GM19351 (cell line): ENCODE results near the gene STARD13.

Source experiments
- ATAC-seq: cut with Tn5 transposase; IDR thresholded peaks from one replicate; pipeline ENCODE4 v1.9.1; 2021; ENCODE audit warnings: mild to moderate bottlenecking, moderate library complexity; ENCODE audit not compliant: unreplicated experiment

STARD13 gene

DNA sequence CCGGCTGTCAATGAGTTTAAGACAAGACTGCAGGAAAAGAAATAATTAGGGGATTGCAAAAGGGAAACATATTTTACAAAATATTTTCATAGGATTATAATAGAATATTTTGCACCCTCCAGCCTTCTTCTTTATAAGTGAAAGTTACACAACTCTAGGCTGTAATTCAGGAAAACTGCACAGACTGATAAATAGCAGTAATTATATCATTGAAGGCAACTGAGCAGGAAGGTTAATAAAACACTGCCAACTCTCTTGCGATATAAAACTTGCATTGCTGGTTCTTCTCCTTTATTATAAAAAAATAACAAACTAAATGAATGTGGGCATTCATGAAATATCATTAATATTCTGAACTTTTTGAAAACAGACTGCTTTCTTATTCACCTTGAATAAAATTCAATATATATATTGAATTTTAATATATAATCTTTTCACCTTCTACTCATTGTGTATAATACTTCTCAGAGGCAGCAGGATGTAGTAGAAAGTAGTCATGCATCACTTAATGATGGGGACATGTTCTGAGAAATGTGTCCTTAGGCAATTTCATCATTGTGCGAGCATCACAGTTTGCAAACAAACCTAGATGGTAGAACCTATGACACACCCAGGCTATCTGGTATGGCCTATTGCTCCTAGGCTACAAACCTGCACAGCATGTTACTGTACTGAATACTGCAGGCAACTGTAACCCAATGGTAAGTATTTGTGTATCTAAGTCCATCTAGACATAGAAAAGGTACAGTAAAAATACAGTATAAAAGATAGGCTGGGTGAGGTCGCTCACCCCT is 24.9 kb upstream of the STARD13 start:
- ATAC-seq = no peak

DNA sequence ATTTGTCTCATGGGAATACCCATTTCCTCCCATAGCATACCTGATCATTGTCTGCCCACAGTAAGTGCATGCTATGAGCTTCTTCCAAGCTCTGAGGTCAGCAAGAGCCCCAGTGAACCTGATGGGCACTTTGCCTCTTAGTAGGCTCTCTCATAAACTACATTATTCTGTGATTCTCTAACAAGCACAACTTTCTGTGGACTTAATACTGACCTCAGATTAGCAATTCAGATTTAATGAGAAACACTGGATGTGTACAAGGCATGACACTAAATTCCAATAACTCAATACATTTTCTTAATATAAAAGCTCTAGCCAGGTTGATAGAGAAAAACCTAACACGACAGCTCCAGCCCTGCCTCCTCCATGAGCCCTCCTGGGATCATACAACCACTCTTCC is 23.3 kb upstream of the STARD13 start:
- no peak for ATAC-seq

DNA sequence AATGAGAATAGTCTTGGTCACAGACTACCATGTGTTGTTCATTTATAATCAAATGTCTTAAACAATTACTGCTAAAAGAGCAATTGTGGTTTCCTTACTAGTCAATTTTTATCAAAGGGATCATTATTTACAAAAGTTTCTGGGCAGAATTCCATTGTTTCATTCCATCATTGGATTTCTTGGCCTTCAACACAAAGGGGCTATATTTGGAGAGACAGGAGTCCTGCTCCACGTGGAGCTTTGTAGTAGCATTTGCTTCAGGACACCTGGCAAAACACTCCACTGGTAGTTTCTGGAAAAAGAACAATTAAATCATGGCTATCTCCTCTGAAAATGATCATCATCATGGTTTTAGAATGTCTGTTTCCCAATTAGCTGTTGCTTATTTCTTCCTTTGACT is 22.3 kb upstream of the STARD13 start:
- ATAC-seq = no peak

DNA sequence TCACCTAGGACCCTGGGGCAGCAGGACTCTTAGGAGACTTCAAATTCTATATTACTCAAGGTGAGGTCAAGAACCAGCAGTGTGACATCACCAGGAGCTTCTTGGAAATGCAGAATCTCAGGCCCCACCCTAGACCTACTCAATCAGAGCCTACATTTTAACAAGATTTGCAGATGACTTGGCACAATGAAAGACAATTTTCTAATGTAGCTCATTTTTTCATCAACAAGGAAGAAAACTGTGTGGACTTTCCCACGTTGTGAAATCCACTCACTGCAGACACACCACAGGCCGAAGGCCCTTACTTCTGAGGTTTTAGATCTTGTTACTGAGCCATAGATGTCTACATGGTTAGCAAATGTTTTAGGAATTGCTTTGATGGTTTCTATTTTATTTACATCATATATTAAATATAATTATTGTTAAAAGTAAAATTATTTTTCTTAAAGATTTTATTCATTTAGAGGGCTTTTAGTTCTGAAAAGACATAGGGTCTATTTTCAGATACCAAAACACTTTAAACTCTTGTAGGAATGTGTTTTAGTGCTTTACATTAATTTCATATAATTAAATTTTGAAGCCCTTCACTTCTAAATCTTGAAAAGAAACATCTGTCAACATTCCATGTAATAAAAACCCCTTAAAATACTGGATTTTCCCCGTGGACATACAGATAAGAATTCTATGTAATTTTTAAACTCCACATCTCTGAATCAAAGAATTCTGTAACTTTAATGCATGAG is 18.5 kb upstream of the STARD13 start:
- no peak for ATAC-seq

DNA sequence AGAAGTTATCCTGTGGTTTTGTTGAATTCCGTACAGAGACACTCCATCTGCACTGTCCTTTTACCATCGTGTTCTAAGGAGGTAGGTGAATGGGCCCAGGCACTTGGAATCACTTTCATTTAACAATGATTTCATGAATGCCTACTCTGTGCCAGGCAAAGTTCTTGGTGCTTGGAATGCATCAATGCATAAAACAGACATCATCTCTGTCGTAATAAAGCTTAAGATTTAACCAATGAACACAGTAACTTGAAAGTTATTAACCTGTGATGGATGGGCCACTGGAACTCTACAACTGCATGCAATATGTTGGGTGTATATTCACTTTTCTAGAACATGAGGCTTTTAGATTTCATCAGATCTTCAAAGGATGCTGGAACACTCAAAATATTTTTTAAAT is 14.1 kb upstream of the STARD13 start:
- no peak for ATAC-seq

DNA sequence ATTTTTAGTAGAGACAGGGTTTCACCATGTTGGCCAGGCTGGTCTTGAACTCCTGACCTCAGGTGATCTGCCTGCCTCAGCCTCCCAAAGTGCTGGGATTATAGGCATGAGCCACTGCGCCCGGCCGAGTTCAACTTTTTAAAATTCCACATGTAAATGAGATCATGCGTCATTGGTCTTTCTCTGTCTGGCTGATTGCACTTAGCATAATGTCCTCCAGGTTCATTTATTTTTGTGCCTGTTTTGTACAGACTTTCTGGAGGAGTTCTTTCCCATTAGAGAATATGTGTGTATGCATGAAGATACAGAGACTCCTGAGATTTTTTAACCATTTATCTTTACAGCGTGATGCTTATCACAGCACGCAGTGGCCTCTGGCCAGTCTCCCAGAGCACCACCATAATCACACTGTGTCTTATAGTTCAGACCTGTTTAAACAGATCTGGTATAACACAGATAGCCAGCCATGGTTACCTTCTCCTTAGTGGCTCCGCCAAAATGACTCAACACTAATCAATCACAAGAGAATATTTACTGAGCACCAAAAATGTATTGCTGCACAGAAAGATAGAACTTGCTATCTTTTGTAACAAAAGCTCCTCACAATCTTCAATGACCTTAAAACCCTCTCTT is 11.4 kb upstream of the STARD13 start:
- no peak for ATAC-seq

DNA sequence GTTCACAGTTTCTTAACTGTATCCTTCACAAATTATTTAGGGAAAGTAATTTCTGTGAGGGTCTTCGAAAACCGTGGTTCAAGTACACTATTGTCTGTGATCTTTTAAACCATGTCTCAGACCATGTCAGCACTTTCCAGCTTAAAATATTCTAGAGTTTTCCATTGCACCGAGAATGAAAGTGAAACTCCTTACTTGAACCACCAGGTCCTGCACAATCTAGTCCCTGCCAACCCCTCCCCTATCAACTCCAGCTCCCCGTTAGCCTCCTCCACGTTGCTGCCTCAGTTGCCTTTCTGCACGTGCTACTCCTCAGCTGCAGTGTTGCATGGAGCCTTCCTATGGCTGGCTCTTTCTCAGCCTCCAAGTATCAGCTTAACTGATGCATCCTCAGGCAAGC is 7.2 kb upstream of the STARD13 start:
- no peak for ATAC-seq

DNA sequence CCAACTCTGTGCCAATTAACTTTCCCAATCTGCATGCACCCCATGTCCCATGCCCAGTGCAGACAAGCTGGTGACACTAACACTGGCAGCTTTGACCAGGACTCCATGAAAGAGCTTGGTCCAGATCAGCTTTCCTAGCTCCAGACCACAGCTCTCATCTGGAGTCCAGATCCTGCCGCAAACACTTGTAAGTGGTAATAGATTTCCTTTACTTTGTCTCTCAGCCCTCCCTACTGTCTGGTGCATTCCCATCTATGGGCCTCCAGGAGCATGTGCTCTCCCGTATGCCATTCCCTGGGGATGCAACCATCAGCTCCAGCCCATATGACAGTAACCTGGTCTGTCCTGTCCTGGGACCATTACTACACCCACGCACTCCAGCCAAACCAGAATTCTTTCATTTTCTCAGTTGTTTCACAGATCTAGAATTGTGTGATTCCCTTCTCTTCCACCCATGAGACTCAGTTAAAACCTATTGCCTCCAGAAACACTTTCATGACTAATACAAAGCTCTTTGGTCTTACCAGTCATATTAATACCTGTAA is 4.9 kb upstream of the STARD13 start:
- no peak for ATAC-seq

DNA sequence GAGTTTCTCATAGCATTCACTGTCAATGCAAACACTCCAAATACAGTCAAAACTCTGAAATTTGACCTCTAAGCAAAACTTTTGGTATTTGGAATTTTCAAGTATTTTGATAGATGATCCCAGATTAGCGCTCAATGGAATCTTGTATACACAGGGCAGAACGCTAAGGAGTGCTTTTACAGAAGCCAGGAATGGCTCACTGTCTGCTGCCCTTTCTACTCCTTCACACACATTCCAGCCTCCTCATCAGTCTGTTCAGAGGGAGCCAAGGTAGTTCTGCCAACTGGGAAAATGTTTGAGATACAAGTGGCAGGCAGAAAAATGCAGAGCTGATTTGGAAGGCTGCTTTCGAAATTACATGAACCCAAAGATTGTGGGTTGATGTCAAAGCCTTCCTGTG is 4.4 kb upstream of the STARD13 start:
- no peak for ATAC-seq

DNA sequence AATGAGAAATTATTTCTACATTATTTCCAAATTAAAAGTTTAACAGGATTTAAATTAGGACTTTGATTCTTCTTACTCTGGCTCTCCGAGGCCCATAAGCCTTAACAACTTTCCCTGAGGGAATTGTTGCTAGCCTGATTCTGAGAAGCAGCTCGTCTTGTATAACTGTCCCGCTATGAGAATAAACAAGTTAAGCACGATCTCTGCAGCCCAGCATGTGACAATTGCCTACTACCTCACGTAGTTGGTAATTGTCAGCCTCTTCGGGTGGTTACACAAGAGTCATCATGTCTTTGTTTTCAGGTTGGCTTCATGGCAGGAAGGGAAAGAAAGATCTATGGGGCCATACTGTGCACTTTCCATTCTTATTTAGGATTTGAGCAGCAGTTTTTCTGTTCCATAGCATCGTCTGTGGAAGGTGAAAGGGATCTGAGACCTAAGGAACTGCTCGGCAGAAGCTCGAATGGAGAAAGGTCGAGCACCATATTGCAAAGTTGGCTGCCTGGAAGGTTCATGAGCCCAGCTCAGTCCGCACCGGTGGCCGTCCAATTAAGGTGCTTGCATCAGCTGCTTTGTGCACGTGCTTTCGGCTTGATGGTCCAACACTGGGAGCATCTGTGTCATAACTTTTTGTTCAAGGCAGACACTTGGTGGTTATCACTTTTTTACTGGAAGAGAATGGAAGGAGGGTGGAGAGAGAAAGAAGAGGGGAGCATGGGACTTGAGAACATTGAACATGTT is 1.8 kb upstream of the STARD13 start:
- ATAC-seq = no peak

DNA sequence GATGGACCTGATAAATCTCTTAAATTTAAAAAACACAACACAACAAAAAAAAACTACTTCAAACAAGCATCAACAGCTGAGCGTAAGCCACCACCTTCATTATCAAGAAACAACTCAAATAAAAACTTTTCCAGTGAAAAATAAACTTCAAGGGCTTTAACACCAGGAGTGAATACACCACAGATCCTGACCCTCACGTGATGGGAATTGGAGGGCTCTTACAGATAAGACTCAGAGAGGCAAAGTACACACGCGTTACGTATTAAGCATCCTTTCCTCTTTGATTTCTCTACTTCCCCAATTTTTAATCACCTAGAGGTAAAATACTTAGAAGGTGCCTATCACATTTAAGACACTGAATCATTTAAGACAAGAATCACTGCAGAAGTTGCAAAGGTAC is 573 bp upstream of the STARD13 start:
- no peak for ATAC-seq

DNA sequence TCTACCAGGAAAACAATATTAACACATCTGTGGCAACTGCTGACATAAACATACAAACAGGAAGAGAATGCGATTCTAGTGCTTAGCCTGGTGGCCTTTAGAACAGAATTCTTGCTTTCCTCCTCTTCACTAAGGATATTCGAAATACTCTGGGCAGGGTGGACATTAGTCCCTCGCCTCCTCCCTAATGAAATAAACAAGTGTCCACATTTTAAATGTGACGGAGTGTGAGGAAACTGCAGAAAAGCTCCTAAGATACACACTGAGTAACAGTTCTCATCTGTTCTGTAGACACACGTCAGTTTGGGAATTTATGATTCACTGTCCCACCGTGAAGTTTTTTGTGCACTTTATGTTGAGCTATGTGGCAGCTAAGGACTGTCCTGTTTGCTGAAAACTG is 639 bp downstream of the STARD13 start:
- ATAC-seq = peak; percentile 26

DNA sequence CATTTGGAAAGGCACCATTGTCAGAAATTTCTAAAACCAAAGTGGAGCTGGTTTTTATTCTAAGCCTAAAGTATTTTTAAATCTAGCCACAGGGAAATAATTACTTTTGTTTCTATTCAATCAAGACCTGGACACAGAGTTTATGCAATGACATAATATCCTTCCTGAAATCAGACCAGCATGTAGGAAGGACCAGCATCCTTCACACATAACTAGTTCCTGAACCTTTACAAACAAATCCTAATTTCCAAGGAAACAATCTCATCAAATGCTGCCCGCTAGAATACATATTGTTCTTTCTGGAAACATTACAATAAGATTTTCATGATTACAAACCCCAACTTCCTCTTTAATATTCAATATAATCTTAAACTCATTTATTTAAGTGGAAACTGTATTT is 1.5 kb downstream of the STARD13 start:
- ATAC-seq = no peak

DNA sequence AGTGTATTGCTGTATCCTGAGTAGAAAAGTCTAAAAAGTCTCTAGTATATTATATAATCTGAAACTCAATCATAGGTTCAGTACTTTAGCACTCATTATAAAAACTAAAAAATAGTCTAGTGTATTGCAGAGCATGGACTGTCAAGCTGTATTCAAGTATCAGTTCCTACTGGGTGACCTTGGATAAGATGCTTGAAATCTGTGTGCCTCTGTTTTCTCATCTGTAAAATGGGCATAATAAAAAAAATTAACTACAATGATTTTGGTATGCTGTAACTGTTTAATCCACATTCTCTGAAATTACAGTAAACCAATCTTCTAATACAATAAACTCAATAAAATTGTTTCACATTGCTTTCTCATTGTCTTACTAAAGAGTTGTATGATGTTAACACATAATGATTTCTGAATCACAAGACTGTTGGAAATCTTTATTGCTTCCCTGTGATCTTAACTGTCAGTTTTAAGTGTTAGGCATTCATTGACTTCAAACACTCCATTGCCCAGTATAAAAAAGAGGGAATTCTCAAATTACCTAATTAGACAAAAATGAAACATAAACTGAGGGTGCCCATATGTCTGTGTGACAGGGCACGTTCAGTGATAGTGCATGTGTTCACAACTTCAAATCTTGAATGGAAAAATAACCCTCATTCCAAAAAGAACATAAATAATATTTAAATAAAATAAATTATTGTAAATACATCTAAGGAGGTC is 2.2 kb downstream of the STARD13 start:
- no peak for ATAC-seq

DNA sequence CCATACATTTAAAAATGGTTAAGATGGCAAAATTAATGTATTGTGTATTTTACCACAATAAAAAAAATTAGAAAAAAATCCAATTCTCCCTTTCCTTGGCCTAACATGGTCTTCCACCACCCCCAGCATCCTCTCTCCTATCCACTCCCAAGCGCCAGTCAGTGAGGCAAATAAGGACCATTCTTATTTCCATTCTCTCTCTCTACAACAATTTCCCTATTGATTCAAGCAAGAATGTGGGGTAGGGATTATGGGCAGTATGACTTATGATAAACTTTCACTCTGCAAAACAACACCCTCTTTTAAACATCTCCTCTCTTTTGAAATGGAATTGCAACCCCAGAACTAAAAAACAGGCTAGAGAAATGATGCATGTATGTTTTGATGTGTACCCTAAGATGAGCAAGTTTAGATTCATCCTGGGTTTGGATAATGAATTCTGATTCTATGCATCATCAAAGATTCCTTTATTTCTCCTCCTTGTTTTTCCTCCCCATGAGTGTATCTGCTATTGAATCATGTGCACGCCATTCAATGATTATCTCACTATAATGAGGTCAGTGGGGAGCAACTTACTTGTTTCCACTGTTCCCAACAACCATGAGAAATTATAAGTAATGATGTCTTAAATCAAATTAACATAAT is 3.5 kb downstream of the STARD13 start:
- no peak for ATAC-seq

DNA sequence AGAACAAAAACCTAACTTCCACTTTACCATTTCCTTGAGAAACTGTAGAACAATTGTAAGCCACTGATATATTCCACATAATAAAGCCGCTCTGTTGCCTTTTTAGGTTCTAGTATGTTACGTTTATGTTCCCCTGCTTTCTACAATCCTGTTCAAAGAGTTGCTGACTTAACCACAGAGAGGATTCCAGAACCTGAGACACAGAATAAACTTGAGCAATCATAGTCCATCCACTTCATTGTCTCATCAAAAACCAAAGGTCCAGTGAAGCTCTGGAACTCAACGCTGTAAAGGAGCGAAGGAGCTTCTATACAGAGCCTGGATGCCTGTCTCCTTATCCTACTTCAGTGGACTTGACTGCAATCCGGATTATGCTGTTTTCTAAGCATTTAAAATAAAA is 4.6 kb downstream of the STARD13 start:
- ATAC-seq = no peak

DNA sequence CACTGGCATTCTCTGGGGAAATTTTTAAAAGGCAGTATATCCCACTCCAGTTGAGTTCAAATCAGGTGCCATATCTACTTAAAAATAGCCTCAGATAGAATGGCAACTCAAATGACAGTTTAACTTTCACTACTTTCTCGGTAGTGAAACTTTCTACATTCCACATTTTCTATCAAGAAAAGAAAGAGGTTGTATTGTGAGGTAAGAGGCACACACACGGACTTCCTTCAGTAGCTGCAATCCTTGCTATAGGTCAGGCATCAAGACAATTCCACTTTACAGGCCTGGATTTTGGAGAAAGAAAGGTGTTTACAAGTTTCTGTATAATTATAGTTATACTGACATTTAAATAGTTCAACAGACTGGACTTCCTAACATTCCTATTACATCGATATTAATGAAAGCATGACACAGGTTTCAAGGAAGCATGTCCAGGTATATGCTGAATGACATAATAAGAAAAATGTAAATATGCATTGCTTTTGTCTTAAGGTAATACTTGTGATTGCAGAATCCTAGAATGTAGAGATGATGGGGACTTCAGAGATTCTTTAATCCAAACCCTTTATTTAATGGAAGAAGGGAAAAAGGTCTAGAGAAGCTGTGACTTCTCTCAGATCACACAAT is 5.2 kb downstream of the STARD13 start:
- no peak for ATAC-seq

DNA sequence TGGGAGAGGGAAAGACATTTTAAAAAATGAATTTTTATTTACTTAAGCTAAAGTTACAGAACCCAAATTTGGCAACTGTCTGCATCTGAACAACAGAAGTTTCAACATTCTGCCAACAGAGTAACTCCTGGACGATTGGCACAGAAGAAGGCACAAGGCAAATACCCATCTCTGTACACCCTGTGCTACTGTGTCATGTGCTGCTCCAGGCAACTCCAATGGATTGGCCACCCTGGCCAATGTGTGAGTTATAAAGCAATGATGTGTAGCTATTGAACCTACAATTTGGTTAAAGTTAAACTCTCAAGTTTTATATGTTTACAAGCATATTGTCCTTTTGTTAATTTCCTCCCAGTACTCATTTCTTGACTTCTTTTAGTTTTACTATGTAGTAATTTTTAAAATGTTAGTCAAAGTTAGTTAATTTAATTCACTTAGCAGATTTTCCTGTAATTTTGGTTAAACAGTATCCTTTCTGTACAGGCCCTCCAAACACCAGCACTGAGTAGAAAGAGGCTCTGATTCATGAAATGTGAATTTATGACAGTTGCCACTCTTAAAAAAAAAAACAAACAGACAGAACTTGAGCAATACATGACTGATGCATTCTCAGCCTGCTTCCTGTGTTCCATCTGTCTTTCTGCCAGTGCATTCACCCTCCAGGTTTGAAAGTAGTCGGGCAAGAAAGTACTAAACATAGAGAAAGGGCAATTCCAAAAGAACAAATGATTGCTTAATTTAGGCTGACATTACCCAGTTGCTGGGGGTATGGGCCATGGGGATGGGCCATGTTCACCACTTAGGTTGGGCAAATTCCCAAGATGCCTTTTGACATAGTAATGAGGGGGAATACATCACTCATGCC is 5.9 kb downstream of the STARD13 start:
- no peak for ATAC-seq

DNA sequence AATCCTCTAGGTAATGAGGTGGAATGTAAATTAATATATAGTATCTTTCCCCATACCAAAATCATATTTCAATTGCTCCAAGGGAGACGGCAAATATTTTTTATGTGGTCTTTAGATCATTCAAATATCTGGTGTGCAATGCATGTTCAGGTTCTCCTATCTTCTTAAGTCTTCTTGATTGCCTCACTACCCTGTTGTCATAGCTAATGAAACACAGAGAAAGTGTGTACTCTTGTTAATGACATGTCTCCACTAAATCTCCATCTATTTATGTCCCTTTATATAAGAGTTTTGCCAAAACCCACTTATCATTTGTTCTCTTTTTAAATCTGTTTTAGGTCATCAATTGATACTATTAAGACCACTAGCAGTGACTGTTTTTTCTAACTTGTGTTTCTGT is 6.6 kb downstream of the STARD13 start:
- no peak for ATAC-seq
